Duodenal mucosa (tissue), 2 donors: ENCODE results near the gene PHACTR1.

Experiments
- H3K27ac ChIP-seq: one replicate; pipeline ENCODE4 v1.7.0; 2013; ENCODE audit warnings: low read depth, low read length
- H3K27me3 ChIP-seq, 2 donors: one replicate each; pipeline ENCODE4 v1.7.0; 2013; ENCODE audit warnings: low read length in 2 of 2, control low read depth in 1 of 2; ENCODE audit not compliant: insufficient read depth in 2 of 2, control insufficient read depth in 1 of 2
- H3K36me3 ChIP-seq, 2 donors: one replicate each; pipeline ENCODE4 v1.7.0; 2013; ENCODE audit warnings: low read length in 2 of 2, control low read depth in 1 of 2; ENCODE audit not compliant: insufficient read depth in 2 of 2, control insufficient read depth in 1 of 2
- H3K4me1 ChIP-seq, 2 donors: one replicate each; pipeline ENCODE4 v1.7.0; 2013; ENCODE audit warnings: low read length in 2 of 2, control low read depth in 1 of 2; ENCODE audit not compliant: insufficient read depth in 2 of 2, control insufficient read depth in 1 of 2
- H3K4me3 ChIP-seq, 2 donors: one replicate each; pipeline ENCODE4 v1.7.0; 2013; ENCODE audit warnings: low read length in 2 of 2, low read depth in 1 of 2
- H3K9ac ChIP-seq, 2 donors: one replicate each; pipeline ENCODE4 v1.7.0; 2013; ENCODE audit warnings: low read length in 2 of 2, low read depth in 1 of 2
- H3K9me3 ChIP-seq, 2 donors: one replicate each; pipeline ENCODE4 v1.7.0; 2013; ENCODE audit warnings: low read length in 2 of 2, control low read depth in 1 of 2; ENCODE audit not compliant: control insufficient read depth in 1 of 2

The PHACTR1 gene

DNA sequence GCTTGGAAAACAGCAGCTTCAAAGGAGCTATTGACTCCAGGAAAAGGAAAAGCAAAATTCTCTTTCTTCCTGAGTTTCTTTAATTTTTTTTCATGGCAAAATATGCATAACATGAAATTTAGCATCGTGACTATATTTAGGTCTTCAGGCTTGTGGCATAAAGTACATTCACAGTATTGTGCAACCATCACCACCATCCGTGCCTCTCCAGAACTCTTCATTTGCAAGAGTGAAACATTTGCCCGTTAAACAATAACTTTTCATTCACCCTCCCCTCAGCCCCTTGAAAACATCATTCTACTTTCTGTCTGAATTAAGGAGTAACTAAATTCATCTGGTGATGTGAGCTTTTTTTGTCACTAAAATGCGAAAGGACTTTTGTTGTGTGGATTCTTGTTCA lies 251.7 kb downstream of the PHACTR1 start:
- Histone ChIP-seq H3K9me3 (no peaks in the 10 kb centered on the region), H3K4me1 (no peaks in the 10 kb centered on the region)

DNA sequence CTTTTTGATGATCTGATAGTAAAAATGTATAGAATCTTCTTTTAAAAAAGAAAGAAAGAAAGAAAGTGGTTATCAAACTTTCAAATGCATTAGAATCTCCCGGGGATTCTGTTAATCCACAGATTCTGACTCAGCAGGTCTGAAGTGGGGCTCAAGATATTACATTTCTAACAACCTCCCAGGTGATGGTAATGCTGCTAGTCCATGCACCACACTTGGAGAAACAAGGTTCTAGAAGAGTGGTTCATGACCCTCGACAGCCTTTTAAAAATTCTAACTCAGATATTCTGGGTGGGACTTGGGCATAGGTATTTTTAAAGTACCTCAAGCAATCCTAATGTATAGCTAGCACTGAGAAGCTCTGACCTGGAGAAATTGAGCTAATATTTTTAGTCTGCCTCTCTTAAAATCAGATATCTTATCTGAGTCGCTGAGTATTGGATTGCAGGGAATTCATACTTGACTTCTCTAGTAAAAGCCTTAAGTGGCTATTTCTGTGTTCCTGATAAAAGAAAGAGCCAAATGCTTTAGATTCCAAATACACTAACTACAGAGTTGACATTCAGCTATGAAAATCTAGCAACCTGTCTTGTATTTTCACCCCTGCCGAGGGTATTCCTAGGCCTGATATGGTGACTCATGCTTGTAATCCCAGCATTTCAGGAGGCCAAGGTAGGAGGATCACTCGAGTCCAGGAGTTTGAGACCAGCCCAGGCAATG lies 252.4 kb downstream of the PHACTR1 start:
- no peak overlapping the region for H3K9ac ChIP-seq
- H3K4me1 ChIP-seq: no peaks in the 10 kb centered on the region
- no peaks in the 10 kb centered on the region for H3K36me3 ChIP-seq
- H3K4me3 ChIP-seq: no peak overlapping the region
- H3K9me3 ChIP-seq: no peaks in the 10 kb centered on the region
- no peak overlapping the region for H3K27ac ChIP-seq
- no peaks in the 10 kb centered on the region for H3K27me3 ChIP-seq

More for the DNA sequence above, 251.7 kb downstream of the PHACTR1 start:
- H3K27me3 ChIP-seq: no peaks in the 10 kb centered on the region
- no peak overlapping the region for H3K9ac ChIP-seq
- H3K36me3 ChIP-seq: no peaks in the 10 kb centered on the region
- no peak overlapping the region for H3K27ac ChIP-seq
- H3K4me3 ChIP-seq: no peak overlapping the region

DNA sequence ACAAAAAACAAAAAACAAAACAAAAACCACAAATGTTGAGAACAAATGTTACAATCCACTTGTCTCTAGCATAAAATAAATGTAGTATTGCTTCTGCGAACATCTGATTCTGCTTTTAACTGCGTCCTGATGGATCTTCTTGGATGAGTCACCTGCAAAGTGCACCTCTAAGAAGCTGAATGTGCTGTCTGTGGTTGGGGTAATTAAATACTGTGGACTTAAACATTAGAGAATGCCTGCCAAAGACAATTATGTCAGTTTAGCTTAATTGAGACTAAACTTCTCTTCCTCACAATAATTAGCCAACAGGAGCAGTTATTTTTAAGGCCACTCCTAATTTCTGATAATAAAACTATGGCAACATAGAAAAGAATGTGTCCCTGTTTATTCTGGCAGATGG lies 253.4 kb downstream of the PHACTR1 start:
- Histone ChIP-seq H3K27ac (no peak overlapping the region), H3K36me3 (no peaks in the 10 kb centered on the region), H3K9ac (no peak overlapping the region), H3K4me1 (no peaks in the 10 kb centered on the region), H3K4me3 (no peak overlapping the region), H3K27me3 (no peaks in the 10 kb centered on the region), H3K9me3 (no peaks in the 10 kb centered on the region)

DNA sequence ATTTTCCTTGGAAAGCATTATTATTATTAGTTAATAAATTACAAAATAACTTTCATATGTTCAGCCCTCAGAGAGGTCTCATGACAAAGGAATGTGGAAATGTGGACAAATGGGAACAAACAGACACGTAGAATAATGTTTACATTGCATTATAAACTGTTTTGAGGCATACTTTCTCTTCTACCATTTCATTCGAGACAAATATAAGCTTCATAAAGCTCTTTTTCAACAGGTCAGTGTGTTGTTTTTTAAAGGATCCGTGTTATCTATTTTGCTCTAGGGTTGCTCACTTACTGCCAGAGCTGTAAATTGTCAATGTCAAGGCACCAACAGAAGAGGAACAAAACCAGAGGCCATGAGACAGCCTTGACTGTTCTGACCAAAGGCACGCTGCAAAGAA lies 256.8 kb downstream of the PHACTR1 start:
- Histone ChIP-seq H3K27ac (no peak overlapping the region), H3K9ac (no peak overlapping the region), H3K27me3 (no peaks in the 10 kb centered on the region), H3K36me3 (no peaks in the 10 kb centered on the region), H3K9me3 (no peaks in the 10 kb centered on the region), H3K4me1 (no peaks in the 10 kb centered on the region), H3K4me3 (no peak overlapping the region)

DNA sequence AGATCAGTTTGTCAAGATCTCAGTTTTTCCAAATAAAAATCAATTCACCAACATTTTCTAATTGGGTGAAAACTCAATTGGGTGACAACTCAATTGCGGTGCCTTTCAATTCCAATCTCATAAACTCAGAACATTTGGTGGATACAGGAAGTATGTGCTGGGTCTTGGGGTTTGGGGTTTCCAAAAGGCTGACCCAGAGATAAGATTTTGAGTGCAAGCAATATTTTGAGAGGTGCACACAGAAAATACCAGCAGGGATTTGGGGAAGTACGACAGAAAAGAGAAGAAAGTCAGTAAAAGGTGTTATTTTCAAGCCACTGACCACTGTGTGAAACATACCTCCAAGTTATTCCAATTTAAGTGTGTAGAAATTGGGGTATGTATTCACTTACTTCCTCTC lies 258.0 kb downstream of the PHACTR1 start:
- Histone ChIP-seq H3K9me3 (no peaks in the 10 kb centered on the region), H3K27ac (no peak overlapping the region), H3K9ac (no peak overlapping the region), H3K4me3 (no peak overlapping the region), H3K27me3 (no peaks in the 10 kb centered on the region), H3K4me1 (no peaks in the 10 kb centered on the region), H3K36me3 (no peaks in the 10 kb centered on the region)

DNA sequence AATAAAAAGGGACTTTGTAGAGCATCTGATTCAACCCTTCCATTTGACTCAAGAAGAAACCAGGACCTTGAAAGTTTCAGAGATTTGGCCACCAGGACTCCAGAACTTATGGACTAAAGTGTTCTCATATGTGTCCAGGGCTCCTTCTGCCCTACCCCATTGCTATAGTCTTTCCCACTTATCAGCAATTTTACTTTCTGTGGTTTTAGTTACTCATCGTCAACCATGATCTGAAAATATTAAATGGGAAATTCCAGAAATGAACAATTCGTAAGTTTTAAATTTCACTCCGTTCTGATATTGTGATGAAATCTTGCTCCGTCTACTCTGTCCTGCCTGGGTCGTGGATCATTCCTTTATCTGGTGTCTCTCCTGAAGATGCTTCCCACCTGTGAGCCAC lies 259.8 kb downstream of the PHACTR1 start:
- H3K9ac ChIP-seq: no peak overlapping the region
- H3K4me3 ChIP-seq: no peak overlapping the region
- no peaks in the 10 kb centered on the region for H3K4me1 ChIP-seq
- no peaks in the 10 kb centered on the region for H3K36me3 ChIP-seq
- H3K9me3 ChIP-seq: no peaks in the 10 kb centered on the region
- H3K27ac ChIP-seq: no peak overlapping the region
- H3K27me3 ChIP-seq: no peaks in the 10 kb centered on the region

DNA sequence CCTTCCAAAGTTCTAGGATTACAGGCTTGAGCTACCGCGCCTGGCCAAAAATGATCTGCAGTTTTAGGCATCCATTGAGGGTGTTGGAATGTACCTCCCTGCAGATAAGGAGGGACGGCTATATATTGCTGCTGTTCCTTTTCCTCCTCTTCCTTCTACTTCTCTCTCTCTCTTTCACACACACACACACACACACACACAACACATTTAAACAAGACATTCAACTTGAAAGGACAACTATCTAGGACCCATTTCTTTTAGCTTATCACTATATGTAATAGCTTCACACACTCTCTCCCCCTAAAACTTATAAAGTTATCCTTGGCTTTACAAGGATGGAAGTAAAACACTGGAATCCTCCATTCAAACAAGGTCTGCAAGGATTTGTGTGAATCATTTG lies 260.6 kb downstream of the PHACTR1 start:
- Histone ChIP-seq H3K9me3 (no peaks in the 10 kb centered on the region), H3K36me3 (no peaks in the 10 kb centered on the region), H3K4me1 (no peaks in the 10 kb centered on the region), H3K9ac (no peak overlapping the region), H3K27me3 (no peaks in the 10 kb centered on the region), H3K27ac (no peak overlapping the region), H3K4me3 (no peak overlapping the region)

DNA sequence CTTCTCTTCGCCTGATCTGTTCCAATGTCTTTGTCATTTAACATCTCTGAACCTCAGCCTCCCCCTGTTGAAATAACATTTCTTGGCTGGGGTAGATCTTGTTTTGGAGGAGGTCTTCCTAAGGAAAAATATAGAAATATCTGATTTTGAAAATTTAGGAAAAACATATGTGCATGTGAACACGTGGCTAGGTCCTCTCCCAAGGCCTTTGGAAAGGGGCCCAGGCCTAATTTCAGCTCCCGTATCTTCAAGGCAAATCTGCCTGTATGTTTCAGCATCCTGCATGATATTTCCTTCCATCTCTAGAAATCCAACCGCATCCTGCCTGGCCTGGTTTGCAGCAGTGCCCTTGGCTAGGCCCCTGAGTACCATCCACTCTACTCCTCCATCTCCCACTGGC lies 261.2 kb downstream of the PHACTR1 start:
- no peak overlapping the region for H3K9ac ChIP-seq
- H3K27ac ChIP-seq: no peak overlapping the region
- no peaks in the 10 kb centered on the region for H3K4me1 ChIP-seq
- no peaks in the 10 kb centered on the region for H3K36me3 ChIP-seq
- no peak overlapping the region for H3K4me3 ChIP-seq
- no peaks in the 10 kb centered on the region for H3K27me3 ChIP-seq
- H3K9me3 ChIP-seq: no peaks in the 10 kb centered on the region

DNA sequence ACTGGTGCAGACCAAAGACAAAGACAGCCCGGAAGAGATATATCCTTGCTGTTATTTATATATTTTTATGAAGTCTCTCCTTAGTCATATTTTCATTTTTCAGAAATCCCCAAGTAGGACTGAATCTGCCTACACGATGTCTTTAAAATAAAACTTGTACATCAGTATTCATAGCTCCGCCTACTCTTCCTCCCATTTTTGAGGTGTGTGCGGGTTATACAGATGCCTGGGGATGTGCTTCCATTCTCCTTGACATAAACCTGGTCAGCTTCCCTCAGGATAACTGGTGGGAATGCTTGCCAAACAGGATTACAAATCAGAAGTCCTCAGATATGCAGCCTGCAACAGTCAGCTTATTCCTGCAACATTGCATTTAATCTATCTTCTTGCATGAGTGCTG lies 264.2 kb downstream of the PHACTR1 start:
- H3K9ac ChIP-seq: no peak overlapping the region
- H3K4me1 ChIP-seq: no peaks in the 10 kb centered on the region
- H3K4me3 ChIP-seq: no peak overlapping the region
- no peak overlapping the region for H3K27ac ChIP-seq
- H3K9me3 ChIP-seq: no peaks in the 10 kb centered on the region
- no peaks in the 10 kb centered on the region for H3K27me3 ChIP-seq
- H3K36me3 ChIP-seq: no peaks in the 10 kb centered on the region

DNA sequence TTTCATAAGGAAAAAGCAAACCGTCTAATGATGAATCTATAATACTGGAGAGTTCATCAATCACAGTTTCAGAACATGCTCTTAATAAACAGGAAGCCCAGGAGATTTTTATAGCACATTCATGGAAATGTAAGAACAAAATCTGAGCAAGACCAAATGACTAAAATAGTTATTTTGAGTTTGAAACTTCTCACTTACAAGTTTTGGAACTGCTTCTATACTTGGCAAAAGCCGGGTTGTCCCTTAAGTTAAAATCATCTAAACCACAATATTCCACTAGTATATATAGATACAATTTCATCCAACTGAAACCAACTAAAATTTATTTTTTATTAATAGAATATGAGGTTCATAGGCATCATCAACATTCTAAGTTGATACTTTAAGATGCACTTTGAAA lies 268.2 kb downstream of the PHACTR1 start:
- no peak overlapping the region for H3K27ac ChIP-seq

DNA sequence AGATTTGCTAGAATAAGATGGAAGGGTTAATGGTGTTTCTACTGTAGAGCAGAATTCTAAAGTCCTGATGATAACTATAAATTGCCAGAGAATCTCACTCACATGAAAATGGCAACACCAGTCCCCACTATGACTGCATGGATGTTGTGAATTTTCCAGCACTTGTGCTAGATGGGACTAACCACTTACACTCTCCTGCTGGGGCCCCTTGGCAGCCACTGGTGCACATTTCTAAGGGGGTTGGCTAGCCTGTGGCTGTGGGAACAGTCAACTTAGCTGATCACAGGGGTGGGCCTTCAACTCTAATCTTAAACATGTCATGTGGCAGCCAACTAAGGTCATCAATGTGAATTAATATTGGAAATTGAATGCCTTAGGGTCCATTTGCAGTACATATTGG lies 271.2 kb downstream of the PHACTR1 start:
- Histone ChIP-seq H3K27me3 (no peaks in the 10 kb centered on the region), H3K4me1 (no peaks in the 10 kb centered on the region), H3K9ac (no peak overlapping the region), H3K4me3 (no peak overlapping the region), H3K27ac (no peak overlapping the region), H3K9me3 (no peaks in the 10 kb centered on the region), H3K36me3 (no peaks in the 10 kb centered on the region)

More for the DNA sequence above, 268.2 kb downstream of the PHACTR1 start:
- Histone ChIP-seq H3K4me3 (no peak overlapping the region), H3K9me3 (no peaks in the 10 kb centered on the region), H3K9ac (no peak overlapping the region), H3K36me3 (no peaks in the 10 kb centered on the region), H3K27me3 (no peaks in the 10 kb centered on the region), H3K4me1 (no peaks in the 10 kb centered on the region)
